ENCODE data around the gene MRO.

MRO gene

GRCh38 chr18:50748243-50749229, 71.3 kb downstream of the MRO start:
- DNase-seq (ENCODE audit: low read depth in 1 of 2, low spot score in 1 of 2): no peak

- no peak for DNase-seq (ENCODE audit: low read depth in 1 of 2, low spot score in 1 of 2)
These were observed 72.0 kb downstream of the MRO start for GRCh38 chr18:50747849-50748242.

GRCh38 chr18:50745945-50746344, 73.9 kb downstream of the MRO start:
- DNase-seq (ENCODE audit: low read depth in 1 of 2, low spot score in 1 of 2): no peak

All from stimulated activated CD4-positive, alpha-beta T cell treated with anti-CD3 and anti-CD28 coated beads, Interleukin-15, amount 100 ng/mL, for 1 hour (primary cell).